Omental fat pad (tissue), 4 donors: ENCODE measurements around the gene ARPC5. TPM values are rescaled to one million over a fixed set of nuclear protein-coding genes. Genes with fewer than 3 reads are reported as not detected.

Experiments
- ATAC-seq: fragments of 150-250 bp; one replicate; pipeline ENCODE4 v1.9.1; 2016; ENCODE audit warnings: mild to moderate bottlenecking, moderate library complexity; ENCODE audit not compliant: low FRiP score
- DNase-seq: peaks from one replicate; pipeline ENCODE4 v3.0.0-alpha.2; 2019; ENCODE audit warnings: low spot score
- total RNA-seq, 4 donors: library from RNA; depleted of rRNA; stranded (reverse); fragments of >200 nt; gene quantifications; one replicate each; pipeline ENCODE4 v1.1.0, GENCODE V29; 2016
- TF ChIP-seq, protein P1 (sequence below), 3 donors: fragments of 450-650 bp; IDR thresholded peaks; one replicate each; pipeline ENCODE4 v1.5.1; 2016 to 2017; ENCODE audit warnings: antibody characterized with exemption in 3 of 3, mild to moderate bottlenecking in 3 of 3, moderate library complexity in 2 of 3

The ARPC5 gene
- total RNA-seq, 4 donors from 2014 or later, result 68.7 to 99.2 (median 90.2) TPM

DNA sequence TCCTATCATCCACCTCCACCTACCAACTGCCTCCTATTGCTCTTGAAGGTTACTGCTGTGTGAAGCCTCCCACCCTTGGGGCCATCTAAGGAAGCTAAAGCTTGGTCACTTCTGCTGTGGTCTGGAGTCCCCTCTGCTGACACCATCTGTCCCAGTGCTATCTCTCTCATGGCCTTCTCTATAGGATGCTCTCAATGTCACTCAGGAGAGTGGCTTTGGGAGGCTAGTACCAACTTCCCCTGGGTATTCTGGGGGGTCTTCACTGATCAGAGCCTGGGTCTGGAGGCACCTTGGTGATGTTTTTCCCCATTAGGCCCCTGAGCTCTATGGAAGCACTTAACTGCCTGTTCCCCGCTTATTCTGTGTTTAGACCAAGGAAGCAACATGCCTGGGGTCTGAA is 33.1 kb downstream of the ARPC5 start:
- TF ChIP-seq, protein P1, sequence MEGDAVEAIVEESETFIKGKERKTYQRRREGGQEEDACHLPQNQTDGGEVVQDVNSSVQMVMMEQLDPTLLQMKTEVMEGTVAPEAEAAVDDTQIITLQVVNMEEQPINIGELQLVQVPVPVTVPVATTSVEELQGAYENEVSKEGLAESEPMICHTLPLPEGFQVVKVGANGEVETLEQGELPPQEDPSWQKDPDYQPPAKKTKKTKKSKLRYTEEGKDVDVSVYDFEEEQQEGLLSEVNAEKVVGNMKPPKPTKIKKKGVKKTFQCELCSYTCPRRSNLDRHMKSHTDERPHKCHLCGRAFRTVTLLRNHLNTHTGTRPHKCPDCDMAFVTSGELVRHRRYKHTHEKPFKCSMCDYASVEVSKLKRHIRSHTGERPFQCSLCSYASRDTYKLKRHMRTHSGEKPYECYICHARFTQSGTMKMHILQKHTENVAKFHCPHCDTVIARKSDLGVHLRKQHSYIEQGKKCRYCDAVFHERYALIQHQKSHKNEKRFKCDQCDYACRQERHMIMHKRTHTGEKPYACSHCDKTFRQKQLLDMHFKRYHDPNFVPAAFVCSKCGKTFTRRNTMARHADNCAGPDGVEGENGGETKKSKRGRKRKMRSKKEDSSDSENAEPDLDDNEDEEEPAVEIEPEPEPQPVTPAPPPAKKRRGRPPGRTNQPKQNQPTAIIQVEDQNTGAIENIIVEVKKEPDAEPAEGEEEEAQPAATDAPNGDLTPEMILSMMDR (IDR thresholded peaks at IDR 0.05), result no peak
- ATAC-seq, result no peak
- DNase-seq, result no peak

DNA sequence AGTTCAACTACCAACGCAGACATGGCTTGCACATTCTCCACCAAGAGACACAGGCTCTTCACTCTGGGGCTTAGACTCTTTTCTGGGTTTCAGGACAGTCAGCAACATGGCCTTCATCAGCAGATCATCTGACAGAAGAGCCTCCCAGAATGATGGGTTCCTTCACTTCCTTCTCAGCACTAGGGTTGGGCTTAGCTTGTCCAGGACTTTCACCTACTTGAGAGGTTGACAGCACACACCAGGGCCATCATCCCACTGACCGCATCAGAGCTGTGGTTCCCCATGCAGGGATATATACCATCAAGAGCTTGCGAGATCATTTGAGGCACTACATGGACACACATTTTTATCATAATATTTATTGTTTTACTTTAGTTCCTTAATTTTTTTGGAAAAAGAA is 34.9 kb downstream of the ARPC5 start:
- no peak for DNase-seq
- TF ChIP-seq, protein P1 (IDR thresholded peaks at IDR 0.05), result no peak
- no peak for ATAC-seq

DNA sequence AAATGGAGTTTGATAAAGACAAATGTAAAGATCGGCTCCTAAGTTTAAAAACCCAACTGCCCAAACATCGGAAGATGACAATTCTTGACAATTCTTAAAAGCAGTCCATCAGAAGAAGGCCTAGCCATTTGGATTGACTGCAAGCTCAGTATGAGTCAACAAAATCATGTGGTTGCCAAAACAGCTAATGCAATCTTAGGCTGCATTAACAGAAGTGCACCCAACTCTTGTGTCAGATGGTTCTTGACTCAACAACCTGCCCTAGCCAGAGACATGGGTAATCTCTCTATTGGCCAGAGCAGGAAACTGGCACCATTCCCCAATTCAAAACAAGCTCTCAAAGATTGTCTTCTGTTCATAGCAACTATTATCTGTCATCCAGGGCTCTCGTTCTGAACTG is 35.4 kb downstream of the ARPC5 start:
- DNase-seq (no peak), ATAC-seq (peak; percentile 52)
- TF ChIP-seq, protein P1 (IDR thresholded peaks at IDR 0.05), result no peak

DNA sequence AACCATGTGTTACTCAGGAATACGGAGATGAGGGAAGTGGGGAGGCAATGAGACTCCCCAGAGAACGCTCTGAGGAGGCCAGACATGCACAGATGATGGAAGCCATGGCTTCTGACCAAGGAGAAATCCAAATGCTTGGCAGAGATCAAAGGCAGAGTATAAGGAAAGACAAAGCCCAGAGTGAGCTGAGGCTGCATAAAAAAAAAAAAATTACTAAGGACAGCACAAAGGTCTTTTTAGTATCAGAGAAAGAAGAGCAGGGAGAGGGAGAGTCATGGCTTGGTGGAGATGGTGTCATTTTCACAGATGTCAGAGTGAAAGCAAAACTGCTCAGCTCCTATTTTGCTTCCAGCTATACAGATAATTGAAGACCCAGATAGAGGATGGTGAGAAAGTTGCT is 37.2 kb downstream of the ARPC5 start:
- ATAC-seq (no peak), DNase-seq (no peak)
- TF ChIP-seq, protein P1 (IDR thresholded peaks at IDR 0.05), result no peak

DNA sequence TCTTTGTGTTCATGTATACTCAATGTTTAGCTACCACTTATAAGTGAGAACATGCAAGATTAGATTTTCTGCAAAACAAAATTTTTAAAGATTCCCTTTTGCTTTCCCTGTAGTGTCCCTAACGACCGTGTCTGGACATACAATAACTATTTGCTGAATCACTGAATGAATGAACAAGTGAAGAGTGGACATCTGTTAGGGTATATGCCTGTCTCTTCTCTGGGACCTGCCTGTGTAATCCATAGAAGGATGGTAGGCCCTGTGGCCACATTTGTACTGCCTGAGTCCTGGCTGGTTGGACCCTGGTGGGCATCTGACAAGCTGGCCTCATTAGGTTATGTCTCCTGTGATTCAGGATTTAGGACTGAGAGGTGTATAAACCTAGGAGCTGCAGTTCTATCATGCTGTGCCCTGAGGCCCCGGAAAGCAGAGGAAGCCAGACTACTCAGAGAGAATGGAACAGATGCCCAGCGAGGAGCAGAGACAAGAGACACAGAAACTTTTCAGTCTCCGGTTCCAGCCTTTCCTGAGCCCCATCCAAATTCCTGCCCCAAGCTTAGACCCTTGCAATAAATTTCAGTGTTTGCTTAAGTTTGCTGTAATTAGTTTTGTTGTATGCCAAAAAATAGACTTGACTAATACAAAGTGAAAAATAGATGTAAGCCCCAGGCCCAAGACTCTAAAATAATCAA is 37.8 kb downstream of the ARPC5 start:
- DNase-seq (no peak), ATAC-seq (no peak)
- TF ChIP-seq, protein P1 (IDR thresholded peaks at IDR 0.05), result no peak

DNA sequence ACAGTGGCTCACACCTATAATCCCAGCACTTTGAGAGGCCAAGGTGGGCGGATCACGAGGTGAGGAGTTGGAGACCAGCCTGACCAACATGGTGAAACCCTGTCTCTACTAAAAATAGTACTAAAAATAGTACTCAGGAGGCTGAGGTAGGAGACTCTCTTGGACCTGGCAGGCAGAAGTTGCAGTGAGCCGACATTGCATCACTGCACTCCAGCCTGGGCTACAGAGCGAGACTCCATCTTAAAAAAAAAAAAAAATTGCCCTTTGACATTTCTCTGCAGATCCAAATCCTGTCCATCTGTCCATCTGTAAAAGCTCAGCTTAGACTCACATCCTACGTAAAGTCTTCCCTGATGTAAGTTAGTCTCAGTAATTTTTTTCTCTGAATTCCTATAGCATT is 39.1 kb downstream of the ARPC5 start:
- ATAC-seq (no peak), DNase-seq (no peak)
- TF ChIP-seq, protein P1 (IDR thresholded peaks at IDR 0.05), result no peak

- TF ChIP-seq, protein P1 (IDR thresholded peaks at IDR 0.05), result no peak
- ATAC-seq, result no peak
- no peak for DNase-seq
These were observed 40.0 kb downstream of the ARPC5 start for GRCh38 chr1:183595537-183595936.
